GM18502 (cell line): Measurements from ENCODE around the gene DEFB131B.
"Not testable (repeated sequence)": the region's sequence is repeated elsewhere in the genome, so short reads cannot be mapped to it uniquely, and the experiment has no call there.

ENCODE experiments used
- ATAC-seq: cut with Tn5 transposase; IDR thresholded peaks from one replicate; pipeline ENCODE4 v1.9.1; 2021; ENCODE audit warnings: mild to moderate bottlenecking; ENCODE audit not compliant: unreplicated experiment, poor library complexity

Gene DEFB131B, protein sequence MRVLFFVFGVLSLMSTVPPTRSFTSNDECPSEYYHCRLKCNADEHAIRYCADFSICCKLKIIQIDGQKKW

DNA sequence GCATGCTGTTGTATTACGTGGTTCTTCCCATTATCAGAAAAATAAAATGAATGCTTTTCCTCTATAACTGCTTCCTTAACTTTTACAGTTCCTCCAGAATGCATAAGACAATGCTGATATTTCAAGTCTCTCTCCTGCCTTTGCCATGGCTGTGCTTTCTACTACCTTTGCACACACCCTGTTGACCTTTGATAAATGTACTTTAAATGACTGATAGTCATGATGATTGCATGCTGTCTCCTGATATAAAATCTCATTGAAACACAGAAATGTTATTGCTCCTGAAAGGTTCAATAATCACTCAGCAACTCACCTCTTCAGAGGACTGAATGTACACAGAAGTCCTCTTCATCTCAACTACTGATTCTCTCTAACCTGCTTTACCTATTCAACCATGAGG lies at the start of gene DEFB131B:
Gene DEFB131B, plus strand, starts transcription at position 395 of the 400 bp plus-strand sequence. Its CDS starts 0 bp downstream, at position 395.
- not testable (repeated sequence) for ATAC-seq

DNA sequence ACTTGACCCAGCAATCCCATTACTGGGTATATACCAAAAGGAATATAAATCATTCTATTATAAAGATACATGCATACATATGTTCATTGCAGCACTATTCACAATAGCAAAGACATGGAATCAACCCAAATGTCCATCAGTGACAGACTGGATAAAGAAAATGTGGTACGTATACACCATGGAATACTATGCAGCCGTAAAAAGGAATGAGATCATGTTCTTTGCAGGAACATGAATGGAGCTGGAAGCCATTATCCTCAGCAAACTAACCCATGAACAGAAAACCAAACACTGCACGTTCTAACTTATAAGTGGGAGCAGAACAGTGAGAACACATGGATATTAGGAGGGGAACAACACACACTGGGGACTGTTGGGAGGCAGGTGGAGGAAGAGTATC lies 49.0 kb upstream of the DEFB131B start:
- not testable (repeated sequence) for ATAC-seq

DNA sequence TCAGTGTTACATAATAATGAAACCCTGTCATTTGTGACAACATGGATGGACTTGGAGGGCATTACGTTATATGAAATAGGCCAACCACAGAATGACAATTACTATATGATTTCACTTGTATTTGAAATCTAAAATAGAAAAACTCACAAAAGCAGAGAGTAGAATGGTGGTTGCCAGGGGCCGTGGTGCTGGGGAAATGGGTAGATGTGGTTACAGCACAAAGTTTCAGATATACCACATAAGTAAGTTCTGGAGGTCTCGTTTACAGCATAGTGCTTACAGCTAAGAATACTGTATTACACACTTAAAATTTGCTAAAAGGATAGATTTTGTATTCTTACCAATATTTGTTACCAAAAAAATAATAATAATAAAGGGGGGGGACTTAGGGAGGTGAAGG lies 48.6 kb upstream of the DEFB131B start:
- ATAC-seq = not testable (repeated sequence)

DNA sequence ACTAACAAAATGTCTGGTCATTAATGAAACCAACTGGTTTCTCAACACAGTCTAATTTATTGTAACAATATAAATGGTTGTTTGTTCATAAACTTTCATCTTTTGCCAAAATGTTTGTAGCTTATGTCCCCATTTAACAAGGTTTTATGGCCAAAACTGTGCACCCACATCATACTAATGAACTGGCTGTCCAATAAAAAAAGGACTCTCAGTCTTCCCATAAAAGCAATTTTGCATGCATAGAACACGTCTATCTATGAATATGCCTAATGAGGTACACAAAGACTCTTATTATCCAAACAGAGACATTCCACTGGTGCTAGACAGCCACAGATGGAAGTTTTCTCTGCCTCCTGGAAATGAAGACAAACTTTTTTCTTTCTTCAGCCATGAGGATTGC lies 45.4 kb upstream of the DEFB131B start, which contains the start of gene DEFB108B:
Gene DEFB108B, plus strand, starts transcription at position 390 of the 400 bp plus-strand sequence. Its CDS starts 0 bp downstream, at position 390.
- not testable (repeated sequence) for ATAC-seq

DNA sequence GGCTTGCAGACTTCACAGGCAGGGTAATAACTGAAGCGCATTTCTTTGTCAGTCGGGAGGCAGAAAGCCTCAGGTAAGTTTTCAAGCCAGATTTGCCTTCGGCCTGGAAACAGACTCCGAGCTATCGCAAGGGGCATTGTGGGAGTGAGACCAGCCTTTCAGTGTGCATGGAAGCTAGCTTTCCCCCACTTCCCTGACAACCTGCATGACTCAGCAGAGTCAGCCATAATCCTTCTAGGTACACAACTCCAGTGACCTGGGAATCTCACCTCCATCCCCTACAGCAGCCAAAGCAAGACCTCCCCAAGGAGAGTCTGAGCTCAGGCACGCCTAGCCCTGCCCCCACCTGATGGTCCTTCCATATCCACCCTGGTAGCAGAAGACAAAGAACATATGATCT lies 35.5 kb upstream of the DEFB131B start:
- ATAC-seq = not testable (repeated sequence)

DNA sequence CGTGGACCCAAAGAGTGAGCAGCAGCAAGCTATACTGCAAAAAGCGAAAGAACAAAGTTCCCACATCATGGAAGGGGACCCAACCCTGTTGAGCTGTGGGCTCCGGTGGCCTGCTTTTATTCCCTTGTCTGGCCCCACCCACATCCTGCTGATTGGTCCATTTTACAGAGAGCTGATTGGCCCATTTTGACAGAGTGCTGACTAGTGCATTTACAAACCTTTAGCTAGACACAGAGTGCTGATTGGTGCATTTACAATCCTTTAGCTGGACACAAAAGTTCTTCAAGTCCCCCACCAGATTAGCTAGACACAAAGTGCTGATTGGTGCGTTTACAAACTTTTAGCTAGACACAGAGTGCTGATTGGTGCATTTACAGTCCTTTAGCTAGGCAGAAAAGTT lies 34.9 kb upstream of the DEFB131B start:
- not testable (repeated sequence) for ATAC-seq

DNA sequence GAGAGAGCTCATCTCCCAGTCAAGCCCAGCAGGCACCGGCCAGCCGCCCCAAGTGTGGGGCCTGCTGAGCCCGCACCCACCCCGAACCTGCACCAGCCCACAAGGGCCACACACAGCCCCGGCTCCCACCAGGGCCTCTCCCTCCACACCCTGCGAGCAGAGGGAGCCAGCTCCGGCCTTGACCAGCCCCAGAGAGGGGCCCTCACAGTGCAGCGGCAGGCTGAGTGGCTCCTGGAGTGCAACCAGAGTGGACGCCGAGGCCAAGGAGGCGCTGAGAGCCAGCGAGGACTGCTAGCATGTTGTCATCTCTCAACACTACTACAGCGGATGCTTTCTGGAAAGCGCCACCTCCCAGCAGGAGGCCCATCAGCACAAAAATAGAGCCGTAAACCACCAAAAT lies 34.4 kb upstream of the DEFB131B start:
- ATAC-seq = no peak

DNA sequence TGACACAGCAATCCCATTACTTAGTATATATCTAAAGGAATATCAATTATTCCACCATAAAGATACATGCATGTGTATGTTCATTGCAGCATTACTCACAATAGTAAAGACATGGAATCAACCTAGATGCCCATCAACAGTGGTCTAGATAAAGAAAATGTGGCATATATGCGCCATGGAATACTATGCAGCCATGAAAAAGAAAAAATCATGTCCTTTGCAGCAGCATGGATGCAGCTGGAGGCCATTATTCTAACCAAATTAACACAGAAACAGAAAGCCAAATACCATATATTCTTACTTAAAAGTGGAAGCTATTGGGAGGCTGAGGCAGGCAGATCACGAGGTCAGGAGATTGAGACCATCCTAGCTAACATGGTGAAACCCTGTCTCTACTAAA lies 24.4 kb upstream of the DEFB131B start:
- not testable (repeated sequence) for ATAC-seq

DNA sequence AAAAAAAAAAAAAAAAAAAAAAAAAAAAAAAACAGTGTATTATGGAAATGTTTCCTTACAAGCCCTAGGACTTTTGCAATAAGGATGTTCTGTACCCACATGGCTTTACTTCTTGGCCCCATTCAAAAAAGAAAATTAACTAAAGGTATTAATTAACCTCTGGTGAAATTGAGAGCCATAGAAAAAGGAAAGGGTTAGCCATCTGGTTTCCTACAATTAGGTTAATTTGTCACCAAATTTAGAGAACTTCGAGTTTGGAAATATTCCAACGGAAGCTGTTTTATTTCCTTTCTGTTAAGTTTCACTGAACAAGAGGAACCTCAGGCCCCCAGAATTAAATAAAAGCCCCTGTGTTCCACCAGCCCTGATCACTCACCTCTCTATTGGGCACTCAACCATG lies 22.4 kb upstream of the DEFB131B start:
- not testable (repeated sequence) for ATAC-seq

DNA sequence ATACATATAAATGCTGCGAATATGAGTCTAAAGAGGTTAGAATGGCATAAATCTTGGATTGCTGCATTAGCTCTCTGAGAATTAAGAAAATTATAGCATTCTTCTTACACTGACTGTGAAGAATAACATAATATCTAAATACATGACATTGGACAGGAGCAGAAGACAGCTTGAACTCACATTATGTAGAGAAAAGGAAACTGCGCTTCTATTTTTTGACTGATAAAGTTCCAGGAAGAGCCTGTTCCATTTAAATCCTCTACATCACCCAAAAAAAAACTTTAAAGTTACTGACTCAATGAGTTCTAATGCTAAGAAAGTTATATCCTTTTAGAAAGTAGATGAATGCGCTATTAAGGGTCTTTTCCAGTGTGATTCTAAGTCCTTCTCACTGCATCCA lies 17.4 kb upstream of the DEFB131B start:
- ATAC-seq = not testable (repeated sequence)

DNA sequence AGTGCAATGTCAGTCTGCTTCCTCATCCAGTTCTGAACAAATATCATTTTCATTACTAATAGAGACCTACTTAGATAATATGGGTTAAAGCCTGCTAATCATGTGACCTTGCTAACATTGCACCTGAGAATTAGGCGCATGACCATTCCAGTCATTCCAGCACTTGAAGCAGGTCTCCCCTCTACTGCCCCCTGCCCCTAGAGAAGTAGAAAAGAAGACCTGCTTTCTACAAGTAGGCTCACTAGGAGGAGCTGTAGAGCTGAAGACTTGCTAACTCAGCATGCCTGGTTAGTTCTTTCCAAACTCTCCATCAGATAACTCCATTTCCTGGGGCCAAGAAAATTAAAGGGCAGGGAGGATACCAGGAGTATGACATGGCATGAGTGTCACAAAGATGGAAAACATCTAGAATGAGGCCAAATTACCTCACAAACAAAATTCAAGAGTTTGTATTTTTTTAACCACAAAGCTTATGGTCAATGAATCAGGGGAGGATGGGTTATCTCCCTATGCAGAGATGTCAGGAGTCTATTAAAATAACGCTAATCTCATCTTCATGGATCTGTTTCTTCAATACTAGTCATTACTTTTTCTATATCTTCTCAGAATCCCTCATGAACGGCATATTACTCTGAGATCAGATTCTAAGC lies 14.2 kb upstream of the DEFB131B start:
- not testable (repeated sequence) for ATAC-seq

DNA sequence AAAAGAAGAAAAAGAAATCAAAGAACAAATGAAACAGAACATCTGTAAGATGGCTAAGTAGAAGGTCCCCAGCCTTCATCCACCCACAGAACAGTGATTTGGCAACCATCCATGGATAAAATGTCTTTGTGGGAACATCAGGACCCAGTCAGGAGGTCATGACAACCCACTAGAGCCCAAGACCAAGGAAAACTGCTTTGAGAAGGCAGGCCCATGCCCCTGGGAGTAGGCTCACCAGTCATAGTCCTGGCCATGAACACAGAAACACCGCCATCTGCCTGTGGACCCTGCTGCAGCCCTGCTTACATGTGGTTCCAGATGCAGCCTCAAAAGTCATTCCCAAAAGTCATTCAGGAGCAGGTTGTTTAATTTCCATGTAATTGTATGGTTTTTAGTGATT lies 11.0 kb upstream of the DEFB131B start:
- not testable (repeated sequence) for ATAC-seq

DNA sequence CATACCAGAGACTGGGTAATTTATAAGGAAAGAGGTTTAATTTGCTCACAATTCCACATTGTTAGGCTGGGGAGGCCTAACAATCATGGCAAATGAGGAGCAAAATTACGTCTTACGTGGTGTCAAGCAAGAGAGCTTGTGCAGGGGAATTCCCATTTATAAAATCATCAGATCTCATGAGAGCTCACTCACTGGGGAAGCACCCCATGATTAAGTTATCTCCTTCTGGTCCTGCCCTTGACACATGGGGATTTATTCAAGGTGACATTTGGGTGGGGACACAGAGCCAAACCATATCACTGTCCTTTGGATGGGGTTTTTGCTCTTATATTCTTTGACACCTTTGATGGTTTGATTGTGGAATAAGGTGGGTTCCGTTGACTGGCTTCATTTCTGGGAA lies 8.3 kb upstream of the DEFB131B start:
- ATAC-seq = not testable (repeated sequence)

DNA sequence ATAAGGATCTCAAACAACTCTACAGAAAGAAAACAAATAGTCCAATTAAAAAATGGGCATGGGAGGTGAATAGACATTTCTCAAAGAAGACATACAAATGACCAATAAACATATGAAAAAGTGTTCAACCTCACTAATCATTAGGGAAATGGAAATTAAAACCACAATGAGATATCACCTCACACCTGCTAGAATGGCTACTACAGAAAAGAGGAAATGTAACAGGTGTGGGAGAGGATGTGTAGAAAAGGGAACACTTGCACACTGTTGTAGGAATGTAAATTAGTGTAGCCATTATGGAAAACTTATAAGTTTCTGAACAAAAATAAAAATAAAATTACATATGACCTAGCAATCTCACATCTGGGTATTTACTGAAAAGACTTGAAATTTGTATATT lies 7.6 kb upstream of the DEFB131B start:
- ATAC-seq = not testable (repeated sequence)

DNA sequence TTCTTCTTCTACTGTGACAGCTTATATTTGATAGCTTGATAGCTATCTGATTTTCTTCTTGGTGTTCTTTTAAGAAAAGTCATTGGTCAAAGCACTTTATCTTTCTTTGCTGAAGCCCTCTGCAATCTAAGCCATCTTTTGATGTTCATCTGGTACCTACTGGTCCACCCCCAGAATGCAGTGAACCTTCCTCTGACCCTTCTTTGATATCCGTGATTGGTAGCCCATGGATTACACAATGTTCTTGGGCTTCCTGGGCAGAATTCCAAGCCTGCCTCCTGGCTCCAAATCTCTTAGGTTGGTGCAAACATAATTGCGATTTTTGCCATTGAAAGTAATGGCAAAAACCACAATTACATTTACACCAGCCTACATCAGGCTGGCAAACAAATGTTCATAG lies 2.0 kb upstream of the DEFB131B start:
- not testable (repeated sequence) for ATAC-seq

DNA sequence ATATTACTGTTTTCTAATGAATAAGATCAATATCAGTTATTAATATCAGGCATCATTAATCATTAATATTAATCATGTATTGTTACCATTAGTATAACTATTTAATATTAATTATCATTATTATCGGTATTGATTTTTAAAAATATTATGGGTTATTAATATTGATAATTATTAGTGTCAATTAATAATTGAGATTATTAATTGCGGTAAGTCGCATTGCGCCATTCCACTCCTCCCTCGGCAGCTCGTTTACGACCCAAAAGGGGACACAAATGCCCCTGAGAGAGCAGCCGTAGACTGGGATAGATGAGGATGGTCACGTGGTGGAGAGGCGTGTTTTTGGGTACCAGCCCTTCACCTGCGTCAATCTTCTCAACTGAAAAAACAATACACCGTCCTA lies 7.6 kb downstream of the DEFB131B start:
- ATAC-seq = not testable (repeated sequence)

DNA sequence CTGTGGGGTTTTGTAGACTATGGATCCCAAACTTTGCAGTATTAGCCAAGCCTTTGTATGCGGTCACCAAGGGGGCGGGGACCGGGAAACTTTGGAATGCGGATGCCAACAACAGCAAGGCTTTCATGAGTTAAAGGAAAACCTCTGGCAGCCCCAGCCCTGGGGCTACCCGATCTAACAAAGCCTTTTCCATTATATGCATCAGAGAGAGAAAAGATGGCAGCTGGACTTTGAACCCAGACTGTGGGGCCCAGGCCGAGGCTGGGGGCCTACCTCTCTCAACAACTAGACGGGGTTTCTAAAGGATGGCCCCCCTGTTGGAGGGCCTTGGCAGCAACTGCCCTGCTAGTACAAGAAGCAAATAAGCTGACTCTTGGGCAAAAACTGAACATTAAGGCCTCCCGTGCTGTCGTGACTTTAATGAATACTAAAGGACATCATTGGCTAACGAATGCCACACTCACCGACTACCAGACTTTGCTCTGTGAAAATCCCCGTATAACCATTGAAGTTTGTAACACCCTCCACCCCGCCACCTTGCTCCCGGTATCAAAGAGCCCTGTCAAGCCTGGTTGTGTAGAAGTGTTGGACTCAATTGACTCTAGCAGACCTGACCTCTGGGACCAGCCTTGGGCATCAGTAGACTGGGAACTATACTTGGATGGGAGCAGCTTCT lies 10.2 kb downstream of the DEFB131B start:
- not testable (repeated sequence) for ATAC-seq

DNA sequence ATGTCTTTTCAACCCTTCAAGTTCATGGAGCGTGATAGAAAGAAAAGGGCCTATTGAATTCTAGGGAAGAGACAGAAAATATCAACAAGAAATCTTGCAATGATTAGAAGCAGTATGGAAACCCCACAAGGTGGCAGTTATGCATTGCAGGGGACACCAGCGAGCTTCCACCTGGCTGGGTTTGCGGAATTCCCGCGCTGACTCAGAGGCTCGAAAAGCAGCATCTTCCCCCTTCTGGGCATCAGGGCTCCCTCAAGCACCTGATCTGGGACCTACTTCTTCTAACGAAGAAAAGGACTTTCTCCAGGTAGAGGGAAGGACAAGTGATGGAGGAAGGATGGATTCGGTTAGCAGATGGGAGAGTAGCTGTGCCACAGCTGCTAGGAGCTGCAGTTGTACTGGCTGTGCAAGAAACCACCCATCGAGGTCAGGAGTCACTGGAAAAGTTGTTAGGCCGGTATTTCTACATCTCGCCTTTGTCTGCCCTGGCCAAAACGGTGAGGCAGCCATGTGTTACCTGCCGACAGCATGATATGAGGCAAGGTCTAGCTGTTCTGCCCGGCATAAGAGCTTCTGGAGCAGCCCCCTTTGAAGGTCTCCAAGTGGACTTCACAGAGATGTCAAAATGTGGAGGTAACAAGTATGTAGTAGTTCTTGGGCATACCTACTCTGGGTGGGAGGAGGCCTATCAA lies 11.1 kb downstream of the DEFB131B start:
- ATAC-seq = not testable (repeated sequence)

DNA sequence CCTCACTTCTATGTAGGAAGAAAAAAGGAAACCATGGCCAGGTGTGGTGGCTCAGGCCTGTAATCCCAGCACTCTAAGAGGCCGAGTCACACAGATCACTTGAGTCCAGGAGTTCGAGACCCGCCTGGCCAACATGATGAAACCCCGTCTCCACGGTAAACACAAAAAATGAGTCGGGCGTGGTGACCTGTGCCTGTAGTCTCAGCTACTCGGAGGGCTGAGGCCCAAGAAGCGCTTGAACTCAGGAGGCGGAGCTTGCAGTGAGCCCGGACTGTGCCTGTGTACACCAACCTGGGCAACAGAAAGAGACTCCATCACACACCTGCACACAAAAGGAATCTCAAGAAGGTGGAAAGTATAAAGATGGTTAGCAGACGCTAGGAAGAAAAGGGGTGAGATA lies 17.7 kb downstream of the DEFB131B start:
- ATAC-seq = no peak

DNA sequence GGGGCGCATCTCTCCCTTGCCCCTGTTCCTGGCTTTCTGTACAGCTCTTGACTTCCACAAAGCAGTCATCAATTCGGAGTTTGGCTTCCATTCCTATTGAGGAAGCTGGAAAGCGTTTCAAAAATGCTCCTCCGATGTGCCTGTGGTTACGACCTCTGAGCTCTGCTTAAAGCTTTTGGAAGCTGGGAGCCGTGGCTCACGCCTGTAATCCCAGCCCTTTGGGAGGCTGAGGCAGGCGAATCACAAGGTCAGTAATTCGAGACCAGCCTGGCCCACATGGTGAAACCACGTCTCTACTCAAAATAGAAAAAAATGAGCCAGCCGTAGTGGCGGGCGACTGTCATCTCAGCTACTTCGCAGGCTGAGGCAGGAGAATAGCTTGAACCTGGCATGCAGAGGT lies 22.9 kb downstream of the DEFB131B start:
- not testable (repeated sequence) for ATAC-seq

DNA sequence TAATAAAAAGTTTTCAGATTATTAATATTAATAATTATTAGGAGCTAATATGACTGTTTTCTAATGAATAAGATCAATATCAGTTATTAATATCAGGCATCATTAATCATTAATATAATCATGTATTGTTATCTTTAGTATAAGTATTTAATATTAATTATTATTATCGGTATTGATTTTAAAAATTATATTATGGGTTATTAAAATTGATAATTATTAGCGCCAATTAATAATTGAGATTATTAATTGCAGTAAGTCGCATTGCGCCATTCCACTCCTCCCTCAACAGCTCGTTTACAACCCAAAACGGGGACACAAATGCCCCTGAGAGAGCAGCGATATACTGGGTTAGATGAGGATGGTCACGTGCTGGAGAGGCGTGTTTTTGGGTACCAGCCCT lies 30.0 kb downstream of the DEFB131B start:
- ATAC-seq = no peak
